GM23248 (cell line): ENCODE results near the gene PEX1.

Experiments
- EZH2 ChIP-seq: fragments of 200-600 bp; sonication (generic); IDR thresholded peaks from 2 replicates; pipeline ENCODE4 v1.6.1; 2018; ENCODE audit warnings: antibody characterized with exemption, mild to moderate bottlenecking; ENCODE audit not compliant: insufficient read depth, poor library complexity, severe bottlenecking
- EZH2phosphoT487 ChIP-seq: fragments of 200-600 bp; sonication (generic); IDR thresholded peaks from 2 replicates; pipeline ENCODE4 v1.6.1; 2018; ENCODE audit warnings: antibody characterized with exemption, moderate library complexity, mild to moderate bottlenecking, low read depth; ENCODE audit not compliant: insufficient read depth

DNA sequence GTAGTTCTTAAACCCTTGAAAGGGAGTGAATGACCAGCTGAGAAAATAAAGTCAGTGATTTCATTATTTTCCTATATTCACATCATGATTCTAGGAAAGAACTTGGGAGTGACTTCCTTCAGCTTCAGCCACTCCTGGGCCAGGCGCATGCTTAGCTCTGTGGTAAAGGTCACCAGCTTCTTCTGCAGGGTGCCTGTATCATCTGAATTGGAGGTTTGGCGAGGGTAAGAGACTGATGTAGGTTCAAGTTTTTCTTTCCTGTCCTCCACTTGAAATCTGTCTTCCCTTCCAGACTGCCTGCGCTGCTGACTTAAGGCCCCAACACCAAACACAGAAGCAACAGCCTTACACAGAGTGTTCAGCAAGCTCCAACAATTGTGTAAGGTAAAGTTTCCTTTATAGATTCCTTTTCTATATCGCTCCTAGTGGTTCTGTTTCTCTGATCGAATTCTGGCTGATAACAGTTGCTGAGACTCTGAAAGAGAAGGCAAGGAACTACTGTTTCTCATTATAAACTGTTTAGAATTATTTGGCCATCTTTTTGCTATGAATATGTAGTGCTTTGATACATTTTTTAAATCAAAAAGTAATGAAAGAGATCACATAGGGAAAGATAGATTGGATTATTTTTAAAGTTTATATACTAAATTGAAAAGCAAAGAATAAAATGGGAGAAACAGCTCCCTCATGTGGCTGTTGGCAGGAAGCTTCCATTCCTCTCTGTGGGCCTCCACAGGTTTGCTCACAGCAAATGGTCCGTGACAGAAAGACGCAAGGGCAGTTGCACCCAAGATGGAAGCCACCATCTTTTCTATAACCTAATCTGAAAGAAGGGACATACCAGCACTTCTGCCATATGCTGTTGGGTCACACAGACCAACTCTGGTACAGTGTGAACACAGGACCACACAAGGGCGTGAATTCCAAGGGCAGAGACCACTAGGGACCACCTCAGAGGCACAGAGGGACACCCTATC is 67.0 kb downstream of the PEX1 start:
- TF ChIP-seq EZH2: no peak
- no peak for TF ChIP-seq EZH2phosphoT487
